ENCODE results near the gene PCDH1.
A peak's percentile ranks its signal among the peaks of the same experiment; 100 is the strongest.

- TF ChIP-seq CTCF (conservative IDR thresholded peaks at IDR 0.05; ENCODE audit: low read length) = peak; percentile 85
- TF ChIP-seq EZH2phosphoT487 (IDR thresholded peaks at IDR 0.05; ENCODE audit: borderline replicate concordance) = no peak
These were observed 66.7 kb downstream of the PCDH1 start for GRCh38 chr5:141811287-141812155.
